Endodermal cell (in vitro differentiated cells): ENCODE results near the gene OSBPL5. TPM values are rescaled to one million over a fixed set of nuclear protein-coding genes. Genes with fewer than 3 reads are reported as not detected.

ENCODE experiments used
- DNase-seq: peaks from one replicate; pipeline ENCODE4 v3.0.0-alpha.2; 2017
- H3K27ac ChIP-seq: 2 replicates; pipeline ENCODE4 v1.5.1; 2013; ENCODE audit warnings: mild to moderate bottlenecking, low read depth, low read length, moderate library complexity
- H3K27me3 ChIP-seq: 2 replicates; pipeline ENCODE4 v1.6.1; 2013; ENCODE audit warnings: mild to moderate bottlenecking, low read length, moderate library complexity; ENCODE audit not compliant: insufficient read depth, control insufficient read depth, poor library complexity, severe bottlenecking
- H3K36me3 ChIP-seq: 2 replicates; pipeline ENCODE4 v1.7.0; 2013; ENCODE audit warnings: mild to moderate bottlenecking, low read length, moderate library complexity; ENCODE audit not compliant: control insufficient read depth, insufficient read depth
- H3K4me1 ChIP-seq: one replicate; pipeline ENCODE4 v1.7.0; 2013; ENCODE audit warnings: low read length; ENCODE audit not compliant: control insufficient read depth, insufficient read depth
- H3K4me3 ChIP-seq: 2 replicates; pipeline ENCODE4 v1.5.1; 2013; ENCODE audit warnings: mild to moderate bottlenecking, low read length, moderate library complexity
- H3K9ac ChIP-seq: 2 replicates; pipeline ENCODE4 v1.6.1; 2013; ENCODE audit warnings: mild to moderate bottlenecking, low read length, moderate library complexity; ENCODE audit not compliant: poor library complexity, severe bottlenecking; ENCODE audit errors: extremely low read depth
- H3K9me3 ChIP-seq: 2 replicates; pipeline ENCODE4 v1.6.1; 2013; ENCODE audit warnings: mild to moderate bottlenecking, low read length, moderate library complexity; ENCODE audit not compliant: control insufficient read depth
- H3K27ac Mint-ChIP-seq: 2 replicates; pipeline ENCODE4 v1.8.0; 2020; ENCODE audit warnings: mixed read lengths
- H3K27me3 Mint-ChIP-seq: 2 replicates; pipeline ENCODE4 v1.8.0; 2021; ENCODE audit warnings: mild to moderate bottlenecking, mixed read lengths; ENCODE audit not compliant: insufficient read depth
- H3K36me3 Mint-ChIP-seq: 2 replicates; pipeline ENCODE4 v1.8.0; 2020; ENCODE audit warnings: low read depth, mixed read lengths
- H3K4me1 Mint-ChIP-seq: 2 replicates; pipeline ENCODE4 v1.8.0; 2020; ENCODE audit warnings: mixed read lengths
- H3K4me3 Mint-ChIP-seq: 2 replicates; pipeline ENCODE4 v1.8.0; 2020; ENCODE audit warnings: mild to moderate bottlenecking, moderate library complexity, mixed read lengths
- H3K9me3 Mint-ChIP-seq: 2 replicates; pipeline ENCODE4 v1.8.0; 2020; ENCODE audit warnings: mild to moderate bottlenecking, mixed read lengths
- WGBS, 2 experiments: methylation state at CpG; one replicate each; pipeline versions ENCODE4 v1.1.5 to v1.1.7; 2013; ENCODE audit warnings: missing lambda C conversion rate in 2 of 2, mixed read lengths in 1 of 2; ENCODE audit not compliant: insufficient coverage in 1 of 2, insufficient read length in 1 of 2; 5-methylcytosine and 5-hydroxymethylcytosine counted together
- total RNA-seq, 2 donors: library from RNA; stranded (reverse); fragmentation: NEBNext Ultra II Directional in 1 of 2; extraction: Animal tissue kit (Norgen Biotek cat#: 25700) in 1 of 2; gene quantifications; 2 replicates in 1 of 2; 3 replicates in 1 of 2; pipeline ENCODE4 v1.2.1, GENCODE V29; 2021
- TF ChIP-seq, protein P1 (sequence below): fragments of 200-600 bp; sonication (generic); conservative IDR thresholded peaks from 2 replicates; pipeline ENCODE4 v1.5.0; 2021; ENCODE audit warnings: antibody characterized with exemption, mild to moderate bottlenecking

OSBPL5 gene
- total RNA-seq, 2 donors from 2014 or later, result 1.2 to 4.8 TPM

DNA sequence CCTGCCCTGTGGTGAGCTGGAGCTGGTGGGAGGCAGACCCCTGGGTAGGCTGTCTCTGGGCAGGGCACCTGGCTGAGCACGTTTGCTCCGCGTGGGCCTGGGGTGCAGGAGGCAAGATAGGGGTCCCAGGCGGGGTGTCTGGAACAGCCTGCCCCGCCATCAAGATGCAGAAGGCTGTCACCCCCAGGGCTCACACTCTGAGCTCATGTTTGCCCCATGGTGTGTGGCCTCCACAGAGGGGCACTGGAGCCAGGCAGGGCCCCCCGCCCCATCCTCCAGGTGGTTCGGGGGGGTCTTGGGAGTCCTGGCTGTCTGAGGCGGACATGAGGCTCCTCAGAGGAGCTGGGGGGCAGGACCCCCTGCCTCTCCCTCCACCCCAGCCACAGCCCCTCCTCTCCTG is 79.0 kb downstream of the OSBPL5 start:
- Mint-ChIP-seq H3K36me3 (no peaks in the 10 kb centered on the region), H3K4me1 (no peaks in the 10 kb centered on the region), H3K27me3 (peaks cover 13% of the 10 kb centered on the region), H3K4me3 (no peak overlapping the region), H3K27ac (no peak overlapping the region), H3K9me3 (no peaks in the 10 kb centered on the region)
- no peak overlapping the region for H3K27ac ChIP-seq
- peak; percentile 35 for DNase-seq
- no peaks in the 10 kb centered on the region for H3K9me3 ChIP-seq
- H3K36me3 ChIP-seq, result no peaks in the 10 kb centered on the region
- no peaks in the 10 kb centered on the region for H3K27me3 ChIP-seq
- H3K9ac ChIP-seq, result no peak overlapping the region
- no peak overlapping the region for H3K4me3 ChIP-seq
- H3K4me1 ChIP-seq, result no peaks in the 10 kb centered on the region
- WGBS, 2 experiments, result 80 to 100% methylated on average over 1 to 8 of the region's 8 CpGs
- TF ChIP-seq, protein P1, sequence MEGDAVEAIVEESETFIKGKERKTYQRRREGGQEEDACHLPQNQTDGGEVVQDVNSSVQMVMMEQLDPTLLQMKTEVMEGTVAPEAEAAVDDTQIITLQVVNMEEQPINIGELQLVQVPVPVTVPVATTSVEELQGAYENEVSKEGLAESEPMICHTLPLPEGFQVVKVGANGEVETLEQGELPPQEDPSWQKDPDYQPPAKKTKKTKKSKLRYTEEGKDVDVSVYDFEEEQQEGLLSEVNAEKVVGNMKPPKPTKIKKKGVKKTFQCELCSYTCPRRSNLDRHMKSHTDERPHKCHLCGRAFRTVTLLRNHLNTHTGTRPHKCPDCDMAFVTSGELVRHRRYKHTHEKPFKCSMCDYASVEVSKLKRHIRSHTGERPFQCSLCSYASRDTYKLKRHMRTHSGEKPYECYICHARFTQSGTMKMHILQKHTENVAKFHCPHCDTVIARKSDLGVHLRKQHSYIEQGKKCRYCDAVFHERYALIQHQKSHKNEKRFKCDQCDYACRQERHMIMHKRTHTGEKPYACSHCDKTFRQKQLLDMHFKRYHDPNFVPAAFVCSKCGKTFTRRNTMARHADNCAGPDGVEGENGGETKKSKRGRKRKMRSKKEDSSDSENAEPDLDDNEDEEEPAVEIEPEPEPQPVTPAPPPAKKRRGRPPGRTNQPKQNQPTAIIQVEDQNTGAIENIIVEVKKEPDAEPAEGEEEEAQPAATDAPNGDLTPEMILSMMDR, result no peak

DNA sequence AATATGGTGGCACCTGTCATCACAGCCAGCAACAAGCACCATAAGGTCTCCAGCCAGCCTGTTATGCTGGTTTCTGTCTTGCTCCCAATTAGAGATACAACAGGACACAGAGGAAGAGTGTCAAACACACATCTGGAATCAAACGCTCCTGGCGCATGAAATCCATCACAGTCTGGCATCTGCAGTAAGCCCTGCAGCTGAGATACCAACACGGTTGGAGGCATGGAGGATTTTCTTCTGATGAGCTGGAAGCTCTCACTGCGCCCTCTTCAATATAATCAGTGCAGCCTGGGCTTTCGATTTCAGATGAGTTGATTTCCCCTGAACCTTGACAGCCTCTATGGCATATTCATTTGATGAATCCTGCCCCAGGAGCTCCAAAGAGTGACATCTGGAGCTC is 80.1 kb downstream of the OSBPL5 start:
- no peaks in the 10 kb centered on the region for H3K27me3 ChIP-seq
- Mint-ChIP-seq H3K4me3 (no peak overlapping the region), H3K36me3 (no peaks in the 10 kb centered on the region), H3K27ac (no peak overlapping the region), H3K9me3 (no peaks in the 10 kb centered on the region), H3K27me3 (peaks cover 13% of the 10 kb centered on the region), H3K4me1 (no peaks in the 10 kb centered on the region)
- TF ChIP-seq, protein P1, result no peak
- H3K36me3 ChIP-seq, result no peaks in the 10 kb centered on the region
- no peak overlapping the region for H3K27ac ChIP-seq
- no peak overlapping the region for H3K4me3 ChIP-seq
- no peaks in the 10 kb centered on the region for H3K9me3 ChIP-seq
- DNase-seq, result no peak
- no peak overlapping the region for H3K9ac ChIP-seq
- WGBS, 2 experiments, result 88 to 92% methylated on average over 5 of the region's 5 CpGs
- no peaks in the 10 kb centered on the region for H3K4me1 ChIP-seq

DNA sequence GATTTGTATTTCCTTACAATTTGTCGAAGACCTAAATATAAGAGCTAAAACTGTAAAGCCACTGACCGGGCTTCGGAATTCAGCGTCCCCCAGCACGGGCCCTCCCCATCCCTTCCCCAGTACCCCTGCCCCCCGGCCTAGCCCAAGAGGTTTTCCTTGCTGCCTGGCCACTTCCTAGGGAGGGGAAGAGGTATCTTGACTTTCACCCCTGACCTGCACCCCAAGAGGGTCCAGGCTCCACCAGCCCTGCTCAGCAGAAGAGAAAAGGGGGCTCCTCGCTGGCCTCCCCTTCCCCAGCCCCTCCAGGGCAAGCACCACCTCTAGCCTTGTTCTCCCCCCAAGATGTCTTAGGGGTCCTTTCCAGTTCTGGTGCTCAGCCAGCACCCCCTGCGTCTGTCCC is 81.8 kb downstream of the OSBPL5 start:
- Mint-ChIP-seq H3K27ac (no peak overlapping the region), H3K4me3 (no peak overlapping the region), H3K27me3 (peaks cover 13% of the 10 kb centered on the region), H3K4me1 (no peaks in the 10 kb centered on the region), H3K9me3 (no peaks in the 10 kb centered on the region), H3K36me3 (no peaks in the 10 kb centered on the region)
- Histone ChIP-seq H3K9ac (no peak overlapping the region), H3K4me3 (no peak overlapping the region), H3K27me3 (no peaks in the 10 kb centered on the region), H3K4me1 (no peaks in the 10 kb centered on the region), H3K36me3 (no peaks in the 10 kb centered on the region), H3K27ac (no peak overlapping the region), H3K9me3 (no peaks in the 10 kb centered on the region)
- TF ChIP-seq, protein P1, result no peak
- whole genome bisulfite sequencing, 2 experiments, result 84 to 96% methylated on average over 5 to 8 of the region's 8 CpGs
- DNase-seq, result no peak
